Loucy (cell line): ENCODE measurements around the gene SYP.

Experiments used
- H2AFZ ChIP-seq: fragments of 200-600 bp; sonication (generic); 2 replicates; pipeline ENCODE4 v1.6.0; 2016; ENCODE audit warnings: antibody characterized with exemption, mild to moderate bottlenecking, low read length, moderate library complexity
- H3F3A ChIP-seq: fragments of 200-600 bp; 2 replicates; pipeline ENCODE4 v1.6.0; 2016; ENCODE audit warnings: antibody characterized with exemption, low read depth, mild to moderate bottlenecking
- H3K27me3 ChIP-seq: fragments of 200-600 bp; sonication (generic); 2 replicates; pipeline ENCODE4 v1.6.1; 2014; ENCODE audit warnings: low read length, mild to moderate bottlenecking; ENCODE audit not compliant: insufficient read depth, poor library complexity, severe bottlenecking
- H3K36me3 ChIP-seq: fragments of 200-600 bp; sonication (generic); 2 replicates; pipeline ENCODE4 v1.6.1; 2016; ENCODE audit warnings: low read length; ENCODE audit not compliant: insufficient read depth
- H3K4me1 ChIP-seq: fragments of 200-600 bp; sonication (generic); 2 replicates; pipeline ENCODE4 v1.5.1; 2014; ENCODE audit warnings: low read length, mild to moderate bottlenecking; ENCODE audit not compliant: insufficient read depth, poor library complexity, severe bottlenecking
- H3K4me2 ChIP-seq: fragments of 200-600 bp; sonication (generic); 2 replicates; pipeline ENCODE4 v1.6.0; 2014; ENCODE audit warnings: antibody characterized with exemption, low read length, low read depth, mild to moderate bottlenecking; ENCODE audit not compliant: poor library complexity, severe bottlenecking
- H3K4me3 ChIP-seq: fragments of 200-600 bp; sonication (generic); 2 replicates; pipeline ENCODE4 v1.5.1; 2014; ENCODE audit warnings: low read length, mild to moderate bottlenecking, mixed read lengths; ENCODE audit not compliant: poor library complexity, severe bottlenecking
- H3K79me2 ChIP-seq: fragments of 200-600 bp; sonication (generic); 2 replicates; pipeline ENCODE4 v1.6.1; 2014; ENCODE audit warnings: low read length; ENCODE audit not compliant: insufficient read depth
- H3K9ac ChIP-seq: fragments of 200-600 bp; sonication (generic); 2 replicates; pipeline ENCODE4 v1.6.0; 2014; ENCODE audit warnings: mild to moderate bottlenecking, low read depth, low read length, moderate library complexity; ENCODE audit not compliant: poor library complexity, severe bottlenecking
- H3K9me2 ChIP-seq: fragments of 200-600 bp; sonication (generic); replicated peaks from 2 replicates; pipeline ENCODE4 v1.6.1; 2016; ENCODE audit warnings: low read depth, low read length, mixed read lengths
- H3K9me3 ChIP-seq: fragments of 200-600 bp; sonication (generic); 2 replicates; pipeline ENCODE4 v1.6.1; 2014; ENCODE audit warnings: mild to moderate bottlenecking, antibody characterized with exemption, low read length, low read depth; ENCODE audit not compliant: insufficient read depth
- H4K20me1 ChIP-seq: fragments of 200-600 bp; sonication (generic); 2 replicates; pipeline ENCODE4 v1.6.0; 2014; ENCODE audit warnings: antibody characterized with exemption, low read length, mild to moderate bottlenecking; ENCODE audit not compliant: insufficient read depth, poor library complexity, severe bottlenecking
- EZH2phosphoT487 ChIP-seq: fragments of 200-600 bp; IDR thresholded peaks from 2 replicates; pipeline ENCODE4 v1.6.1; 2018; ENCODE audit warnings: antibody characterized with exemption, mild to moderate bottlenecking, moderate library complexity, borderline replicate concordance
- TF ChIP-seq, protein P1 (sequence below): fragments of 200-600 bp; sonication (generic); conservative IDR thresholded peaks from 2 replicates; pipeline ENCODE4 v1.5.1; 2014; ENCODE audit warnings: mild to moderate bottlenecking, antibody characterized with exemption, low read length

Gene SYP

DNA sequence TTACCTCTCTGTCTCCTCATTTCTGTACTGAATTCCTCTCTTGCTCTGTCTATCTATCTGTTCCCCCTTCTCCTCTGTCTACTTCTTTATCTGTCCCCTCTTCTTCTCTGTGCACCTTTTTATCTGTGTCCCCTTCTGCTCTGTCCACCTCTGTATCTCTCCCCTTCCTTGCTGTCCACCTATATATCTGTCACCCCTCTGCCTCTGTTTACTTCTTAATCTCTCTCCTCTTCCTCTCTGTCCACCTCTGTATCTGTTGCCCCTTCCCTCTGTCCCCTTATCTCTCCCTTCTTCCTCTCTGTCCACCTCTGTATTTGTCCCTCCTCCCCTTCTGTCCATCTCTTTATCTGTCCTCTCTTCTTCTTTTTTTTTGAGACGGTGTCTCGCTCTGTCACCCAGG lies 44.2 kb upstream of the SYP start:
- TF ChIP-seq, protein P1, sequence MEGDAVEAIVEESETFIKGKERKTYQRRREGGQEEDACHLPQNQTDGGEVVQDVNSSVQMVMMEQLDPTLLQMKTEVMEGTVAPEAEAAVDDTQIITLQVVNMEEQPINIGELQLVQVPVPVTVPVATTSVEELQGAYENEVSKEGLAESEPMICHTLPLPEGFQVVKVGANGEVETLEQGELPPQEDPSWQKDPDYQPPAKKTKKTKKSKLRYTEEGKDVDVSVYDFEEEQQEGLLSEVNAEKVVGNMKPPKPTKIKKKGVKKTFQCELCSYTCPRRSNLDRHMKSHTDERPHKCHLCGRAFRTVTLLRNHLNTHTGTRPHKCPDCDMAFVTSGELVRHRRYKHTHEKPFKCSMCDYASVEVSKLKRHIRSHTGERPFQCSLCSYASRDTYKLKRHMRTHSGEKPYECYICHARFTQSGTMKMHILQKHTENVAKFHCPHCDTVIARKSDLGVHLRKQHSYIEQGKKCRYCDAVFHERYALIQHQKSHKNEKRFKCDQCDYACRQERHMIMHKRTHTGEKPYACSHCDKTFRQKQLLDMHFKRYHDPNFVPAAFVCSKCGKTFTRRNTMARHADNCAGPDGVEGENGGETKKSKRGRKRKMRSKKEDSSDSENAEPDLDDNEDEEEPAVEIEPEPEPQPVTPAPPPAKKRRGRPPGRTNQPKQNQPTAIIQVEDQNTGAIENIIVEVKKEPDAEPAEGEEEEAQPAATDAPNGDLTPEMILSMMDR = no peak
- no peak for TF ChIP-seq EZH2phosphoT487
- H3K36me3 ChIP-seq = no peaks in the 10 kb centered on the region

DNA sequence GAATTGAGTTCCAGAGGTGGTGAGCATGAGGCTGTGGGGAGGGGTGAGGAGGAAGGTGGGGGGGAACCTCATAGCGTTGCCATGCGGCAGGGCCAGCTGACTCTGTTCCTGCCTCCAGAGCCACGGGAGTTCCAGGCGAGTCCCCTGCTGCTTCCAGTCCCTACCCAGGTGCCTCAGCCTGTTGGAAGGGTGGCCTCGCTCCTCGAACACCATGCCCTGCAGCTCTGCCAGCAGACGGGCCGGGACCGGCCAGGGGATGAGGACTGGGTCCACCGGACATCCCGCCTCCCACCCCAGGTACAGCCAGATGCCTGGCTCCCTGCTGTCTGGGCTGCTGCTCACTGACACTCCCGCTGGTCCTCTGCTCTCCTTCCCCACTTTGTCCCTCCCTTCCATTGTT lies 43.2 kb upstream of the SYP start:
- H3K27me3 ChIP-seq = no peaks in the 10 kb centered on the region
- H3K4me2 ChIP-seq = no peak overlapping the region
- TF ChIP-seq EZH2phosphoT487 = no peak
- TF ChIP-seq, protein P1 = no peak
- no peaks in the 10 kb centered on the region for H3K9me3 ChIP-seq
- H3K9ac ChIP-seq = no peak overlapping the region
- H3K4me1 ChIP-seq = no peaks in the 10 kb centered on the region
- H2AFZ ChIP-seq = no peak overlapping the region
- no peaks in the 10 kb centered on the region for H4K20me1 ChIP-seq
- H3F3A ChIP-seq = no peaks in the 10 kb centered on the region
- no peaks in the 10 kb centered on the region for H3K9me2 ChIP-seq
- H3K79me2 ChIP-seq = no peaks in the 10 kb centered on the region
- no peaks in the 10 kb centered on the region for H3K36me3 ChIP-seq
- no peak overlapping the region for H3K4me3 ChIP-seq

More for the DNA sequence above, 44.2 kb upstream of the SYP start:
- Histone ChIP-seq H3K4me2 (no peak overlapping the region), H3F3A (no peaks in the 10 kb centered on the region), H2AFZ (no peak overlapping the region), H3K4me3 (no peak overlapping the region), H4K20me1 (no peaks in the 10 kb centered on the region), H3K9me3 (no peaks in the 10 kb centered on the region), H3K4me1 (no peaks in the 10 kb centered on the region), H3K9ac (no peak overlapping the region), H3K27me3 (no peaks in the 10 kb centered on the region), H3K79me2 (no peaks in the 10 kb centered on the region), H3K9me2 (no peaks in the 10 kb centered on the region)

DNA sequence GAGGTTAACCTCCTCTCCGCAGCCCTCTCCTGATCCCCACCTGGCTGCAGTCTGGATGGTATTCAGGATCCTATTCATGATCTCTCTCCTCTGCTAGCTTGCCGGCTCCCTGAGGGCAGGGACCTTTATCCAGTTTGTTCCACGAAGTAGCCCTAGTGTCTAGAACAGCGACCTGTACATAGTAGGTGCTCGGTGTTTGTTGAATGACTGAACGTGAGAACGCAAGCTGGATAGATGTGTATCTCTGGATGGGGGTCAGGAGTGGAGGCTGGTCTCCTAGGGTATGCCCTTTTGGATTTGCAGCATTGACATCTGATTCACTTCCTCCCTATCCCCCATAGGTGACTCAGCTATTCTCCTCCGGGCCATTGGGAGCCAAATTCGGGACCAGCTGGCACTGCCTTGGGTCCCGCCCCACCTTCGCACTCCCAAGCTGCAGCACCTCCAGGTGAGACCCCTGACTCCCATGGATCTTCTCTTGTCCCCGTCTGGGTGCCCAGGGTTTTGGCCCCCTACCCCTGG lies 42.6 kb upstream of the SYP start:
- Histone ChIP-seq H3K4me2 (no peak overlapping the region), H3K9me2 (no peaks in the 10 kb centered on the region), H3K4me3 (no peak overlapping the region), H4K20me1 (no peaks in the 10 kb centered on the region), H3K79me2 (no peaks in the 10 kb centered on the region), H3K27me3 (no peaks in the 10 kb centered on the region), H3K4me1 (no peaks in the 10 kb centered on the region), H3K9me3 (no peaks in the 10 kb centered on the region), H3K36me3 (no peaks in the 10 kb centered on the region), H2AFZ (no peak overlapping the region), H3K9ac (no peak overlapping the region), H3F3A (no peaks in the 10 kb centered on the region)
- no peak for TF ChIP-seq EZH2phosphoT487
- TF ChIP-seq, protein P1 = no peak
